ENCODE results near the gene NEDD4.
"Not testable (repeated sequence)": the region's sequence is repeated elsewhere in the genome, so short reads cannot be mapped to it uniquely, and the experiment has no call there.

NEDD4 gene

DNA sequence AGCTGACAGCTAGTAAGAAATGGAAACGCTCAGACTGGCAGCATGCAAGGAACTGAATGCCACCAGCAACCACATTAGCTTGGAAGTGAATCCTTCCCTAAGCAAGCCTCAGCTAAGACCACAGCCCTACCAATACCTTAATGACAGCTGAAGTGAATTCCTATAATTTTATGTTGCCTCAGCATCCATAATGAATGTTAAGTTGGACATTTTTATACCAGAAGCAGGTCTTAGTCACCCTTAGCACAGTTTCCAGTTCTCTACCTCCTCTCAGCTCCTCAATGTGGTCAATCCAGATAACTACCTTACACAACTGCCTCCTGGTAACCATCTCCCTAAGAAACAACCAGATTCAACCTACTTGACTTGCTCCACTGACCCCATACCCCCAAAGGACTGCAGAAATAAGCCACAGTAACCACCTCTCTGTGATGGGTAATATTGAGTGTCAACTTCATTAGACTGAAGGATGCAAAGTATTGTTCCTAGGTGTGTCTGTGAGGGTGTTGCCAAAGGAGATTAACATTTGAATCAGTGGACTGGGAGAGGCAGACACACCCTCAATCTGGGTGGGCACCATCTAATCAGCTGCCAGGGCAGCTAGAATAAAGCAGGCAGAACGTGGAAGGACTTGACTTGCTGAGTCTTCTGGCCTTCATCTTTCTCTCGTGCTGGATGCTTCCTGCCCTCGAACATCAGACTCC lies 33.5 kb downstream of the NEDD4 start:
- in situ Hi-C loops (cut with MboI; ENCODE audit: low sequenced_read_pairs), result no loop called here

GRCh38 chr15:55958349-55958748 lies 35.1 kb downstream of the NEDD4 start:
- in situ Hi-C loops (cut with MboI; ENCODE audit: low sequenced_read_pairs), result no loop called here

DNA sequence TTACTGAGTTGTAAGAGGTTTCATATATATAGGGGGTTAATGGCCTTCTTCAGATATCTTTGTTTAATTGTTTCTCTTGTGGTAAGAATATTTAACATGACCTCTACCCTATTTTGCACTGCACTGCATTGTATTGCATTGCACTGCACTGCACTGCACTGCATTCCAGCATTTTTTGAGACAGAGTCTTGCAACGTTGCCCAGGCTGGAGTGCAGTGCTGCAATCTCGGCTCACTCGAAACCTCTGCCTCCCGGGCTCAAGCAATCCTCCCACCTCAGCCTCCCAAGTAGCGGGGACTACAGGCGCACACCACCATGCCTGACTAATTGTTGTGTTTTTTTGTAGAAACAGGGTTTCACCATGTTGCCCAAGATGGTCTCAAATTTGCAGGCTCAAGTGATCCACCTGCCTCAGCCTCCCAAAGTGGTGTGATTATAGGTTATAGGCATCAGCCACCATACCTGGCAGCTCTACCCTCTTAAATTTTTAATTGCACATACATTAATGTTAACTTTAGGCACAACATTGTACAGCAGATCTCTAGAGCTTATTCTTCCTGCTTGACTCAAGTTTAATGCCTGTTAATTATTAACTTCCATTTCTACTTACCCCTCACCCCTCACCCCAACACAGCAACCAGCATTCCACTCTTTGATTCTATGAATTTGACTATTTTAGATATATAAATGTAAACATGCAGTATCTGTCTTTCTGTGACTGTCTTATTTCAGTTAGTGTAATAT lies 38.4 kb downstream of the NEDD4 start:
- in situ Hi-C loops (cut with MboI; ENCODE audit: low sequenced_read_pairs), result no loop called here

- in situ Hi-C loops (cut with MboI; ENCODE audit: low sequenced_read_pairs), result not testable (repeated sequence)
Measured at GRCh38 chr15:55952501-55953274, 40.7 kb downstream of the NEDD4 start.

DNA sequence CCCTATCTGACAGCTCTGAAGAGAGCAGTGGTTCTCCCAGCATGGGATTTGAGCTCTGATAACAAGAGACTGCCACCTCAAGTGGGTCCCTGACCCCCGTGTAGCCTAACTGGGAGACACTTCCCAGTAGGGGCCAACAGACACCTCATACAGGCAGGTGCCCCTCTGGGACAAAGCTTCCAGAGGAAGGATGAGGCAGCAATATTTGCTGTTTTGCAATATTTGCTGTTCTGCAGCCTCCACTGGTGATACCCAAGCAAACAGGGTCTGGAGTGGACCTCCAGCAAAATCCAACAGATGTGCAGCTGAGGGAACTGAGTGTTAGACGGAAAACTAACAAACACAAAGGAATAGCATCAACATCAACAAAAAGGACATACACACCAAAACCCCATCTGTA lies 48.8 kb downstream of the NEDD4 start:
- in situ Hi-C loops (cut with MboI; ENCODE audit: low sequenced_read_pairs), result not testable (repeated sequence)

- in situ Hi-C loops (cut with MboI; ENCODE audit: low sequenced_read_pairs), result no loop called here
Measured at GRCh38 chr15:55942332-55942731, 51.1 kb downstream of the NEDD4 start.

GRCh38 chr15:55937040-55937439 lies 56.4 kb downstream of the NEDD4 start:
- in situ Hi-C loops (cut with MboI; ENCODE audit: low sequenced_read_pairs), result no loop called here

GRCh38 chr15:55928955-55929354 lies 64.5 kb downstream of the NEDD4 start:
- in situ Hi-C loops (cut with MboI; ENCODE audit: low sequenced_read_pairs), result no loop called here

DNA sequence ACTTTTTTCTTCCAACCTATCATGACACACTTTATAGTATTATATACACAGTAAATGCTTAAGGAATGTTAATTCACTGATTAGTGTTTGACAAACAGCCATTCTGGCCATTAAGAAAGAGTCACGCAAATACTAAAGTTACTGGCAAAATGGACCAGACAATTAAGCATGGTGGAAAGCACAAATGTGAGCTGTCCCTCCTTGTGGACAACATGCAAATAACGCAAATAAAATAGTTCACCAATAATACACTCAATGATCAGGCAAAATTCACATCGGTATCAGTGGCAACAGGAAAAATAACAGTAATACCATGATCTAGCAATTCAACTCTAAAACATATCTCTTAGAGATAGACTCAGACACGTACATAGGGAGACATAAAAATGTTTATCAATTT lies 71.7 kb downstream of the NEDD4 start:
- in situ Hi-C loops (cut with MboI; ENCODE audit: low sequenced_read_pairs), result no loop called here

DNA sequence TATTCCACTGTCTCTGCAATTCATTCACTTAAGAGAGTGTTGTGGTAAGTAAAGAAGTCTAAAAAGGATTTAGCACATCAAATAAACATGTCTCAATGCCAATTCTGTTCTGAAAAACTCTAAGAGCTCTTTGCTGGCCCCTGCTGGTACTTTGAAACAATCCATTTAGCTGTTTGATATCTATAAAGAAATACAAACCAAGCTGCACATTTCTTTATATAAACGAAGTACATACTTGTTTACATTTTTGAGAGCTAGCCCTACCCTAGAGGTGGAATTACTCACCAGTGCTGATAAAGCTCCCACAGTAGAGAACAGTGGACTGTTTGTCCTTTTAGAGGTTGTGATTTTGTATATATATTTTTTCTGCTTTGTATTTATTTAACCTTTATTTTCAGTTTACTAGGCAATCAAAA lies 75.5 kb downstream of the NEDD4 start:
- in situ Hi-C loops (cut with MboI; ENCODE audit: low sequenced_read_pairs), result no loop called here

GRCh38 chr15:55916666-55917409 lies 76.6 kb downstream of the NEDD4 start:
- in situ Hi-C loops (cut with MboI; ENCODE audit: low sequenced_read_pairs), result no loop called here

- in situ Hi-C loops (cut with MboI; ENCODE audit: low sequenced_read_pairs), result no loop called here
Measured at GRCh38 chr15:55915876-55916567, 77.4 kb downstream of the NEDD4 start.

DNA sequence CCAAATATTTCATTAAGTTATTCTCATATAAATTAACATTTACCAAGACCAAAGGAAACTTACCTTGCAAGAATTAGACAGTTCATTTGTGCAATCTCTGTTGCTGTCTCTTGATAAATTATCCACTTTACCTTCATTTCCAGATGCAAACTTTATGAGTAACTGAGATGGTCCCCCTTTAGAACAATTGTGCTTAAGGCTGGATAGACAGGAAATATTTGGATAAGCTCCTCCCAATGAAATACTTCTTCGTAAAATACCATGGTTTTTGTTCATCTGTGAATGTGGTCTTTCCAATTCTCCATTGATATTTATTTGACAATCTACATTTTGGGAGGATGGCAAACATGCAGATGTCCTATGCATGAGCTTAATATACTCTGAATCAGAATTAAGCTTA lies 78.2 kb downstream of the NEDD4 start:
- in situ Hi-C loops (cut with MboI; ENCODE audit: low sequenced_read_pairs), result no loop called here

GRCh38 chr15:55914446-55914845 lies 79.0 kb downstream of the NEDD4 start:
- in situ Hi-C loops (cut with MboI; ENCODE audit: low sequenced_read_pairs), result no loop called here

DNA sequence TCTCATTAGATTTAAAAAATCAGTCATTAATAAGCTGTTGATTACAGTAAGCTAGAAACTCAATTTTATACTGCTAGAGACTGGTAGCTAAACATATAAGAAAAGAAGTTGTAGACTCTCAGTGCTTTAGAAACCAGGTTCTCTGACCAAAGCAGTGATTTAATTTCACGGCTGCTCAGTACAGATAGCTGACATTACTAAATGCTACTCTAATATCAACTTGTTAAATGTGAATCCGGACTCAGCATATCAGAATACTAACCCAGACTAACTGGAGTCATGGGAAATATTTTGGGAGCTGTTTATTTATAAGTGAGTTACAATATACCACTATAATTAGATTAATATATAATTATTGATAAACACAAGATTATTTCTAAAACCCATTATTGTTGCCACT lies 80.4 kb downstream of the NEDD4 start:
- in situ Hi-C loops (cut with MboI; ENCODE audit: low sequenced_read_pairs), result no loop called here

DNA sequence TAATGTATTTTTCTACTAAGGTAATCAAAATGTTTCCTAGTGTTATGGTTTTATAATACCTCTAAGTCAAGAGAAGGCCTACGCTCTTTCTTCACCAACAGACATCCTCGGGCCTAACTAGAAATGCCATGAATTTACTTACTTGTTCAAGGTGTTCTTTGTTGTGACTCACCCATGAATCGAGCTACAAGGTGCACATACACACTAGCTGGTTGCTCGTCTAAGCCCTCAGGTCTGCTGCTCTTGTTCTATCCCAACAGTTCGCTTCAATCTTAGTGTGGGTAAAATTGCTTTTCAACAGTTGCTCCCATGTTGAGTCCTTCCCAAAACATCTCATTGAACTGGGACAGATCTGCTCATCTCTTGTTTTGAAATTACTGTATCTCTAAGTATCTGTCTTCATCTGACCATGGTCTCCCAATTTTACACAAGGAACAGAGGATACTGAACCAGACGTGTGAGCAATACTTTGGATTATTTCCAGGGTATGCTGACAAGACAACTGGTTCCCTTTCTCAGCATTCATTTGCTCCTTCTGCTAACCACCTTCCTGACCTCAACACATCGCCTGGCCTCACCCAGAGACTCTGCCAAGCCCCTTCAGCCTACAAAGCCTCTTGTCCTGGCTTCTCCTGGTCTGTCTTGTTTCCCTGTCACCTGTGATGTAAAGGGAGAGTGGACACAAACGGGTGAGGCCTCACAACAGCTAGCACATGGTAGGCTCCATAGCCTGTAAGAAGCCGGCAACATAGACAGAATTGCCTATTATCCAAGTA lies 84.2 kb downstream of the NEDD4 start:
- in situ Hi-C loops (cut with MboI; ENCODE audit: low sequenced_read_pairs), result no loop called here

DNA sequence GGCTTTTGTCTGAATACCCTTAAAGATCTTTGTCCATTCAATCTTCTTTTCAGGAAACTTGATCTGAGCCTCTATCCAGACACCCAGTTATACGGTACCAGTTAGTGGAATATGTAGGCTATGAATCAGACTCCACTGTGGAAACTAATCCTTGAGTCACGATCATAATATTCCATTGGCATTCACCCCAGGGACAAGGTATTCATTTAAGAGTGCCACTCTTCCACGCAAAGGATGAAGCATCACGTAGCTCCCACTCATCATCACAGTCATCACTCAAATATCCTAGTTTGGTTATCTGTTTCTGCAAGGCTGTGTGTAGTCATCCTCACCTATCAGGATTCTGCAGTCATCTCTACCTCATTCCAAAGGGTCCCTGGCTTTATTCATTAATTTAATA lies 85.6 kb downstream of the NEDD4 start:
- in situ Hi-C loops (cut with MboI; ENCODE audit: low sequenced_read_pairs), result no loop called here

- in situ Hi-C loops (cut with MboI; ENCODE audit: low sequenced_read_pairs), result no loop called here
Measured at GRCh38 chr15:55902981-55903380, 90.4 kb downstream of the NEDD4 start.

DNA sequence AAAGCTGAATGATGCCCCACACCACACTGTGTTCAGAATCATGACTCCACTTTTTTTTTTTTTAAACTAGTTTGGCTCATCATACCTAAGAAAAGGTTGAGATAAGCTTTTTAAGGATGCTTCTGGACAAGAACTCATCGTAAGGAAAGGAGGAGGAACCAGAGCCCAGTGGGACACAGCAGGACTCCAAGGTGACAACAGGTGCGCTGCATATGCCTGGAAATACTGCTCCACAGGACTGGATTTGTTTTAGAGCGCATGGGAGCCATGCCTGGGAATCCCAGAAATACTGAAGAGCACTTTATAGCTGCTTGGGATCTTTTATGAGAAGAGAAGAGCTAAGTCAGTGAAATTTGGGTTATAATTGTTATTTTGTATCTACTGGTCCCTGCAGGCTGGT lies 93.4 kb downstream of the NEDD4 start:
- in situ Hi-C loops (cut with MboI; ENCODE audit: low sequenced_read_pairs), result no loop called here

GRCh38 chr15:55899537-55899936 lies 93.9 kb downstream of the NEDD4 start:
- in situ Hi-C loops (cut with MboI; ENCODE audit: low sequenced_read_pairs), result no loop called here
